A172 (cell line): ENCODE measurements around the gene PDXDC1. TPM values are rescaled to one million over a fixed set of nuclear protein-coding genes. Genes with fewer than 3 reads are reported as not detected.
"Not testable (repeated sequence)": the region's sequence is repeated elsewhere in the genome, so short reads cannot be mapped to it uniquely, and the experiment has no call there.

Experiments used
- DNase-seq: peaks from one replicate; pipeline ENCODE4 v3.0.0-alpha.2; 2015; ENCODE audit warnings: low spot score
- total RNA-seq: library from RNA; depleted of rRNA; stranded (reverse); fragments of >200 nt; shearing (Covaris generic); gene quantifications from 2 replicates; pipeline ENCODE4 v1.2.3, GENCODE V29; 2014

Gene PDXDC1
- total RNA-seq, 1 experiment from 2014 or later = 89.8 TPM

DNA sequence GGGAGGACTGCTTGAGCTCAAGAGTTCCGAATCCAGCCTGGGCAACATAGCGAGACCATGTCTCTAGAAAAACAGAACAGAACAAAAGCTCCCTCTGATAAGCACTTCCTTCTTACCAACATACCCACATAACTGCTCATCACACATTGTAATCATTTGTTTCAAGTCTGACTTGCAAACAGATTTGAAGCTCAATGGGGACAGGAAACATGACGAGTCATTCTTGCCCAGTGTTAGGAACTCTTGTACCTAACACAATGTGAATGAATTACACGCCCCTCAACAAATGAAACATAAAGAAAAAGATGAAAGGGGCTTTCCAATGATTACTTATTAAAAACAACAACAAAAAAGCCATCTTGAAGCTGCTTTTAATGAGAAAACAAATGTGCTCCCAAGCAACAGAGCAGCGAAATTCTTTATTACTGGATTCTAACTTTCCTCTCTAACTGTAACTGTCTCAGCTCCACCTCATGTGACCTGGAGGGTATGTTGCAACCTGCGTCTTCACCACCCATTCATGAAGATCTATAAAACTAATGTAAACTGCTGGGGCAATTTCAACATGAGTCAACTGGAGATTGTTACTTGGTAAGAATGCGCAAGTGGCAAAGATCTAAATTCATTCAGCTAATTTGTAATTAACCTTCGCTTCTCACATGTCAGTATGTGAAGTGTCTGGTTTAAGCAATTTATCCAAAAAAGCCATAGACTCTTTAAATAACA, 87.4 kb downstream of the PDXDC1 start:
- not testable (repeated sequence) for DNase-seq

DNA sequence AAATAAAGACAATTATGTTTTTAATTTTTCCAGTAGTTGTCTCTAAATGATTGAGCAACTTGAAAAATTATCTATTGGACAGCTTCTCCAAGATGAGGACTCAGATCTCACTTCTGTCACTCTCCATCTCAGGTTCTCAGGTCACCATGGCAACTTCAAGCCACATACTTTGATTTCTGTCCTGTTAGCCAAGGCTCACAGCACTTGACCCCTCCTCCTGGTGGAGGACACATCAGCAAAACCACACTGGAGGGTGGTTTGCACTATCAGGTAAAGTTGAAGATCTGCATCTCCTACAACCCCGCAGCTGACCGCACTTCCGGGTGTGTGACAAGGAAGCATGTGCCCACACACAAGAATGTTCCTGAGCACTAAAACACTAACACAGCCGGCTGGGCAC, 91.1 kb downstream of the PDXDC1 start:
- DNase-seq = not testable (repeated sequence)

DNA sequence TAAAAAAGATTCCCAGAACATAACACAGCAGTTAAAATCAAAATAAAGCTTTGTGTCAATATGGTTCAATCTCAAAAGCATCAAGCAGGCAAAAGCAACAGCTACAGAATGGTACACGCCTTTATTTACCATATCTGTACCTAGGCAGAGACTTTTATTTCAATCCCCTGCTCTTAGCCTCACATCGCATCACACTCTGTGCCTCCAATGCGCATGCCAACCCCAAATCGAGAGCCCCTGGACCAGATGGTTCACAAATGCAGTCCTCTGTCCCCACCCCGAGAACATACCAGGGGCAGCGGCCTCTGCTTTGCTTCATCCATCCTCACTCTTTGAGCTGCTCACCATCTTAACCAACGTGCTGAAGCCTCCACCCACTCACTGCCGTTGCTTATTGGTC, 91.9 kb downstream of the PDXDC1 start:
- not testable (repeated sequence) for DNase-seq

DNA sequence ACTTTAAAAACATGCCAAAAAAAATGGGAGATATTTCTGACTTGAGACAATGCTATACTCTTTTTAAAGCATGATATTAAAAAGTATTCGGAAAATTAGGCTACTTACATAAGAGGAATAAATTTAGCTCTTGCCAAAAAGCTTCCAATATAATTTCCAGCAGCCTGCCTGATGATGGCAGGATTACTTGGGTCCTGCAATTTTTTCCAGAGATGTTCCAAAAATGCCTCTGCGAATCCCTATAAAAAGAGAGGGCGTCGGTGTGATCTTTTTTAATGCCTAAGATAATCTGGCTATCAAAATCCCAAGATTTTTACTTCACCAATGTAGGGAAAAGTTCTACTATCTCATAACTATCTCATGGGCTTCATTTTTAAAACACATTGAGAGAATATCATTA, 96.2 kb downstream of the PDXDC1 start:
- DNase-seq = not testable (repeated sequence)

DNA sequence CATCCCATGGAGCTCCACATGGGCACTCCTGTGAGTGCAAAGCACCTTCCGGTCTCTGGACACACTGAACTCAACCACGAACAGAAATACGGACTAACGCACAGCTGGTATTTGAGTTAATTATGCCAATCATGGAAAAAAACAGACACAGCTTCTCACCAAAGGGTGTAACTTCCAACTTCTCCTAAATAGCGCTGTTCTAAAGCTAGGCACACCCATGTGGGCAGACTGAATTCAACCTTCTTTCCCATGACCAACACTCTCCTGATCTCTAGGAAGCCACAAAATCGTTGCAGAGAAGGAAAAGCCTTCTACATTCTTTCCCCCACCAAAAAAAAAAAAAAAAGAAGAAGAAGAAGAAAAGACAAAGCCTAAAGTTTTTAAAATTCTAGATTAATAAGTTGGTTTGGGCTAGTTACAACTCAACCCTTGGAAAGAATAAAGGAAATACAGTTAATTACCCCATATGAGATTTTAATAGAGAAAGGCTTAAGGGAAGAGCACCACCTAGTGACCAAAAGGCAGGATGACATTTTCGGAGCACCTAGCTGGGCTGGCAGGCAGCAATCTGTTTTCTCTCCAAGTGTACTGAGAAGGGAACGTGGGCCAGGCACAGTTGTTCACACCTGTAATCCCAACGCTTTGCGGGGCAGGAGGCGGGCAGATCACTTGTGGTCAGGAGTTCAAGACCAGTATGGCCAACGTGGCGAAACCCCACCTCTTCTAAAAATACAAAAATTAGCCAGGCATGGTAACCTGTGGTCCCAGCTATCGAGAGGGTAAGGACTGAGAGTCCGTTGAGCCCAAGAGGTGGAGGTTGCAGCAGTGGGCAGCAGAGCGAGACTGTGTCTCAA, 97.3 kb downstream of the PDXDC1 start:
- not testable (repeated sequence) for DNase-seq

DNA sequence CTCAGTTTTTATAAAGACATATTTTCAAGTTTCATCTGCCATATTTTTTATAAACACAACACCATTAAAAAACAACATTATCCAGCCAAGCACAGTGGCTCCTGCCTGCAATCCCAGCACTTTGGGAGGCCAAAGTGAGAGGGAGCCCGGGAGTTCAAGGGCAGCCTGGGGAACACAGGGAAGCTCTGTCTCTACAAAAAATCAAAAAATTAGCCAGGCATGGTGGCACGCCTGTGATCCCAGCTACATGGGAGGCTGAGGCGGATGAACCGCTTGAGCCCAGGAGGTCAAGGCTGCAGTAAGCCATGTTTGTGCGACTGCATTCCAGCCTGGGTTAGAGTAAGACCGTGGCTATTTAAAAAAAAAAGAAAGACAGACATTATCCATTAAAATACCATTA, 98.3 kb downstream of the PDXDC1 start:
- no peak for DNase-seq

DNA sequence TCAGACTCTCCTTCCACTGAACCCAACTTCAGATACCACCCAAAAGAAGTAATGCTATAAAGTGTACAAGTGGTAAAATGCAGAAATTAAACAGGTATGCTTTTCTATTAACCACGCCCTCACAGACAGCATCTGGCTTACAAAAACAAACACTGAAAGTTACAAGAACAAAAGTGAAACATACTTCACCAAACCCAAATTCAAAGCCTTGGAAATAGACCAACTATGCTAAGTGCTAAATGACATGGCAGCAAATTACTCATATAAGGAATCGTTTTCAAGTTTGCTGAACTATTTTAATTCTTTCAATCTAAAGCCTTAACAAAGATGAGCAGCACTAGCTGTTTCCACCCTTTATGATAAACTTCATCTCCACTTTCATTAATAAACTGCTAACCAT, 101.3 kb downstream of the PDXDC1 start:
- not testable (repeated sequence) for DNase-seq

DNA sequence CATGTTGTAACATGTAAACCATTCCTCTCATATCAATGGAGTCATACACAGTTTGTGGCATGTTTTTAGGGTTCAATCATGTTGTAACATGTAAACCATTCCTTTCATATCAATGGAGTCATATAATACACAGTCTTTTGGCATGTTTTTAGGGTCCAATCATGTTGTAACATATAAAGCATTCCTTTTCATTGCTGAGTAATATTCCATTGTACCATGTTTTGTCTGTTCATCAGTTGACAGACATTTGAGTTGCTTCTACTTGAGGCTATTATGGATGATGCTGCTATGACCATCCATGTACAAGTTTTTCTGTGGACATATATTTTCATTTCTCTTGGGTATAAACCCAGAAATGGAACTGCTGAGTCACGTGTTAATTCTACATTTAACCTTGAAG, 106.1 kb downstream of the PDXDC1 start:
- not testable (repeated sequence) for DNase-seq

DNA sequence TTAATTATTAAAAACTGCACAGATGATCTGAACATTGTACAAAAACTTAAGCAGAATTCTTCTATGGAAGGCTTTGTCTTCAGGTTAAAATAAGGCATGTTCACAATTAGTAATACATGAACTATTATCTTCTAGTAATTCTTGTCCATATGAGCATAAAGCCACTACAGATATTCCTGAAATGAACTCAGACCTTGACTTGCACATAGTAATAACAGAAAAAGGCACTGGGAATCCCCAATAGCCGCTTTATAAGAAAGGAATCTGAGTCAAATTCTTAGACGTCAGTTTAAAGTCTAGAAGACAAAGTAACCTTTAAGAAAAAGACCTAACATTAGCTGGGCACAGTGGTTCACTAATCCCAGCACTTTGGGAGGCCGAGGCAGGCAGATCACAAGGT, 108.0 kb downstream of the PDXDC1 start:
- not testable (repeated sequence) for DNase-seq

DNA sequence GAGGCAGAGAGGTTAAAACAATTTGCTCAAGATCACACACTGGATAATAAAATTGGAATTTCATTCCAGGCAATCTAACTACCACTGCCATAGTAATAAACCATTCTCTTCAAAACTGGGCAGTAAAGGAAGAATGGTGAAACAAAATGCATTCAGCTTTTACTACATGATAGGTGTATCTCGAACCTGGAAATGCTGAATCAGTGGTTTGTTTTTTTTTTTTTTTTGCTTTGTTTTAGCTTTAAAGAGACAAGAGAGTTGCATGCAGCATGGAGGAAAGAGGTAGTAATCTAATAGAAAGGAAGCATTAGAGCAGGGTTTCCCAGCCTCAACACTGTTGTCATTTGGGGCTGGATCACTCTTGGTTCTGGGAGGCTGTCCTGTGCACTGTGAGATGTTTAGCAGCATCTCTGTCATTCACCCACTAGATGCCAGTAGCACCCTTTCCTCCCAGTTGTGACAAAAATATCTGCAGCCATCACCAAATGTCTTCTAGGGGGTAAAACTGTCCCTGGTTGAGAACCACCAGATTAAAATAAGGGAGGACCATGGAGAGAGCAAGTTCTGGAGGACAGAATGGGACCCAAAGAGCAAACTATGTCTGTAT, 115.9 kb downstream of the PDXDC1 start:
- not testable (repeated sequence) for DNase-seq

DNA sequence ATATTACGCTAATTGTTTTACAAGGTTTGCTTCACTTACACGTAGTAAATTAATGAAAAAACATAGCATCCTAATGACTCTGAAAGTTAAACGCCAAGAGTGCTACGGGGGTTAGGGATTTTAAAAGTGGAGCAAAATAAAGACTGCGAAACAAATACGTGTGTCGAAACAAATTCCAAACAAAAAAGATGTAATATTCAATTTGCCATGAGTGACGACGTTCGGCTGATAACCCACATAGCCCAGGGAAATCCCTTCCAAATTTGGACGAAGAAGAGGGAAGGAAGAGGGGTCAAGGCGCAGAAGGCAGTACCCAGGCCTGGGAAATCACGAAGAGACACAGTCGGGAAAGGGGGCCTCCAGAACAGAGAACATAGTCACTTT, 118.7 kb downstream of the PDXDC1 start:
- not testable (repeated sequence) for DNase-seq

DNA sequence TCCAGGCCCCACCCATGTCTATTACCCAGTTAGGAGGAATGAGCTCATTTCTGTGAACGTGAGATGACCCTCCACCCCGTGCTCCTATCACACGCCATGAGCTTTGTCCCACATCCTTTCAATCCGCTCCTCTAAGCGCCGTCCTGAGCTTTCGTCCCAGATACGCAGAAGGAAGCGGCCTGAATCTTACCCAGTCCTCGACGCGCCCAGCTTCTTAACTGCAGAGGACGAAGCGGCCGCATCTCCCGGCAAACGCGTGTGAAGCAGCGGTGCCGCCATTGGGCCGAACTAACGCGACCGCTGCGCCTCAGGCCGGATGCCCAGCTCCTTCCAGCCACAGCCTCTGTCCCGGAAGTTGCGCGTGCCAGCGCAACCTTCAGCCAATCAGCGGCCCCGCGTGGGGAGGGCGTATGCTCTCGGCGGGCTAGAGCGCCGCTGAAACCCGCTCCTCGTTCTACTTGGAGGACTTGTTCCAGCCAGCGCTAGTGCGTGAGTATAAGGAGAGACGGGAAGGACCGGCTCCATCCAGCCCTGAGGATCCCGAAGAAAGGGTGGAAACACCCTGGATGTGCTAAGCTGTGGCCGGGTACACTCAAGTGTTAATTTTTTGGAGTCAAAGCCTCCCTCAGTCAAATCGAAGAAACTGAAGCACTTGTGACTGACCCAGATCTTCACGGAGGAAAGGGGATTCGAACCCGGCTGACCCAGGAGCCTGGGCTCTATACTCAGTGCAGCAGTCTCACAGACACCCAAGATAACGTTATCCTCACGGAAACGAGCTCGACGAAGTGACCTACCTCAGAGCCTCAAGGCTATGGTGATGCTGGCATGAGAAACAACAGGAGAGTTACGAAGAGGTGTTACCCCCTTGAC, 119.4 kb downstream of the PDXDC1 start, which contains the start of gene RRN3:
TSS of gene RRN3 (minus strand) at position 318 of the 873 bp plus-strand sequence. CDS start at position 279, 39 bp downstream.
- peak; percentile 89 for DNase-seq

DNA sequence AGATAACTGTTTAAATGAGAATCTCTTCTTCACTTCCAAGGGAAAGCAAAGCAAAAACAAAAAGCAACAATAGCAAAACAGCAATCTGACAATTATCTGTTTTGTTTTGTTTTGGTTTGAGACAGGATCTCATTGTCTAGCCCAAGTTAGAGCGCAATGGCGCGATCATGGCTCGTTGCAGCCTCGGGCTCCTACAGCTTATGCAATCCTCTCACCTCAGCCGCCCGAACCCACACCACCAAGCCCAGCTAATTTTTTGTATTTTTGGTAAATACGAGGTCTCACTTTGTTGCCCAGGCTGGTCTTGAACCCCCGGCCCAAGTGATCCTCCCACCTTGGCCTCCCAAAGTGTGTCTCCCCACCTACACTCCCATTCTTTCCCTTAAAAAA, 121.8 kb downstream of the PDXDC1 start:
- DNase-seq = not testable (repeated sequence)

DNA sequence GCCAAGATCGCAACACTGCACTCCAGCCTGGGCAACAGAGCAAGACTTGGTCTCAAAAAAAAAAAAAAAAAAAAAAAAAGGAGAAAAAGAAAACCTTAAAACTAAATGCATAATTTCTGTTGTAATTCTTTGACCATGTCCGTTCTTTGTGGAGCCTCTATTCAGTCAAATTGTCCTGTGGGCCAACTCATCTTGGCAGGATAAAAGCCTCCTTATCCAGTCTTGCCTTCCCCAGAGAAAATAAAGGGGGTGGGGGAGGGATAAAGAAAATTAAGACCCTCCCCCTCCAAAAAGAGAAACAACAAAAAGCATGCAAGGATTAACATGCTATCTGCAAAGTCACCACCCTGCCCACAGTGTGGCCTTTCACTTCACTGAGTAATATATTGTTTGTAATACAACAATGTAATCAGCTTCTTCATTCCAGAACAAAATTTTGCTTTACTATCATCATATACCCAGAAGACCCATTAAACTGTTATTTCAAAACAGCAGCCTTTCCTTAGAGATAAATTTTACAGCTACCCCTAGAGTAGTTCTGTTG, 124.6 kb downstream of the PDXDC1 start:
- DNase-seq = not testable (repeated sequence)

DNA sequence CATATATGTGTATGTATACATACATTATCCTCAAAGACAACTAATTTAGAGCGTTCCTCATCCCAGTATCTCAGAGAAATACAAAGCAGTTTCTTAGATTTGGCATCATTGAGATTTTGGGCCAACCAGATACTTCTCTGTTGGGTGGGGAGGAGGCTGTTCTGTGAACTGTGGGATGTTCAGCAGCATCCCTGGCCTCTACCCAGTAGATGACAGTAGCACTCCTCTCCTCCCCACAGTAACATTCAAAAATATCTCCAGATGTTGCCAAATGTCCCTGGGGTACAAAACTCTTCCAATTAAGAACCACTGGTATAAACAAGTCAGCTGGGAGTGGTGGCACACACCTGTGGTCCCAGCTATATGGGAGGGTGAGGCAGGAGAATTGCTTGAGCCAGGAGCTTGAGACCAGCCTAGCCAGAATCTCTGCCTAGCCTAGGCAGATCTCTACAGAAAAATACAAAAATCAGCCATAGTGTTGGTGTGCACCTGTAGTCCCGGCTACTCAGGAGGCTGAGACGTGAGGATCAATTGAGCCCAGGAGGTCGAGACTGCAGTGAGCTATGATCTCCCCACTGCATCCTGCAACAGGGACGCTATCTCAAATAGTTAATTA, 125.7 kb downstream of the PDXDC1 start:
- DNase-seq = not testable (repeated sequence)

DNA sequence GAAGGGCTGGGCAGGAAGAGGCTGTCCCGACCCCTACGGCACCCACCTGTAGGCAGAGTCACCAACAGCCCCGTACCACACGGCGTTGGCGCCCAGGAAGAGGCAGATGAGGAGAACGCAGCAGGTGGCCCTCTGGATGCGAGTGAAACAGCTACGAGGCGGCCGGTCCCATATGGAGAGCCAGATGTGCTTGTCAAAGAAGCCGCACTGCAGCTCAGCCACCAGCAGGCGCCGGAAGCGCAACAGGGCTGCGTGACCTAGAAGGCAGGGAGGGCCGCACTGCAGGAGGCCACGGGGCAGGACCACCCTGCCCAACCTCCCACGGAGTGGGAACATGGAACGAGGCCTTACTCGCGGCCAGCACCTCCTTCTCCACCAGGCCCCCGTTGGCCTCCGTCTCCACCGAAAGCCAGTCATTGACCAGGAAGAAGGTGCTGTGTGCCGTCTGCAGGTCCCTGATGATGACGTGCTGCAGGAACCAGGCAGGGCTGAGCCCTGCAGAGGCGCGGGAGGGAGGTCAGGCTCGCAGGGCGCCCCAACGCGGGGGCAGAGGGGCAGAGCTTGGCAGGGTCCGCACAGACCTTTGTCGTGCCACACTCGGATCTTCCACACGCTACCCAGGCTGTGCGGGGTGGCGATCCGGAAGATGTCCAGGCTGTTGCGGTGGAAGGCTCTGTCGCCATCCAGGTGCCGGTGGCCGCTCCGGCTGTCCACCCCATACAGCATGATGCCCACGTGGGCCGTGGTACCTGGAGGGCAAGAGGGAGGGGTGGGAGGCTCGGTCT, 153.0 kb downstream of the PDXDC1 start:
- DNase-seq = not testable (repeated sequence)

DNA sequence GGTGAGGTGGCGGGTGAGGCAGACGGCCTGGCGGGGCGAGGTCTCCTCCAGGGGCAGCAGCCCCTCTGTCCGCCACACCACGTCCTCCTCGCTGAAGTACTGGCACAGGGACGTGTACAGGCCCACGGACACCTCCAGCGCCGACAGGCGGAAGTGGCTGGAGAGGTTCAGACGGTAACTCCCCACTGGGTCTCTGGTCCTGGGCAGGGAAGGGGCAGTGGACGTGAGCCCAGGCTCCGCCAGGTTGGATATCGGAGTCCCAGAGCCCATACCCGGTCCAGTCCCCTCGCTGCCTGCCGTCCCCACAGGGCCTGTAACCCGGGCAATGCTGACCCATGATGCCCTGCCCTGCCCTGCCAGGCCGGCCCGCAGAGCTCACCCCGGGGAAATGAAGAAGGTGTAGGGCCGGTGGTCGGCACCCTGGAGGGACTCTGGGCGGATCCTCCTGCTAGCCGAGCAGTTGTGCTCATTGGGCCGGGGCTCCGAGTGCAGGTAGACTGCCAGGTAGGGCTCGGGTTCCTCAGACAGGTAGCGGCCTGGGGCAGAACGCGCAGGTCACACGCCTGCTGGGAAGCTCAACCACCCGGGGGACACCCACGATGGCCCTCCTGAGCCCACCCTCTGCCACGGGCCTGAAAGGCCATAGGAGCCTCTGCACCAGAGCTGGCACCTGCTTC, 155.6 kb downstream of the PDXDC1 start:
- DNase-seq = not testable (repeated sequence)

DNA sequence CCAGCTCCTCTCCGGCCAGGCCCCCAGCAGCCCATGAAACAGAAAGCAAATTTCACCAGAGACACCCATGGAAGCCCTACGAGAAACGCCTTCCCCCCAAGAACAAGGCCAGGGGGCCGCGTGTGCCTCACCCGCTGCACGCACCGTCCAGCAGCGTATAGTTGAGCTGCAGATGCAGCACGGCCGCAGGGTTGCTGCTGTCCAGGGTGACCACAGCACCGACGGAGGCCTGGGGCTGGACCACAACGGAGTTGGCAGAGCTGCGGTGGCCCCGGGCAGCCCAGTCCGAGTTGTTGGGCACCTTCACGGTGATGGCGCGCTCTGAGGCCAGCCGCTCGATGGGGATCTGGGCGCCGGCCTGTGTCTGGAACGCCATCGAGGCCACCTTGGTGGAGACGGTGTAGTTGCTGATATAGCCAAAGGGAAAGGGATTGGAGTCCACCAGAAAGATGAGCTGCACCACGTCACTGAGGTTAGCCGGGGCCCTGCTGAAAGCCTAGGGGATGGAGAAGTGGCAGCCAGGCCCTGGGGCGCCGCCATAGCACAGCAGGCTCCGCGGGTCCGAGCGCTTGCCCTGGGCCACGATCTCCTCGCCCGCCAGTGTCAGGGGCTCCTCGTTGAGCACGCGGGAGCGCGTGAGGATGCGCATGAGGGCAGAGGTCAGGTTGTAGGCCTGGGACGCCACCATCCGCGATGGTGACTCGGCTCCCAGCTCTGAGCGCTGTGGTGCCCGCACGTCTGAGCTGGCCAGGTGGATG, 156.3 kb downstream of the PDXDC1 start:
- not testable (repeated sequence) for DNase-seq
